Endodermal cell (in vitro differentiated cells): ENCODE measurements around the gene ZFR2. TPM values are rescaled to one million over a fixed set of nuclear protein-coding genes. Genes with fewer than 3 reads are reported as not detected.
A peak's percentile ranks its signal among the peaks of the same experiment; 100 is the strongest.

Experiments used
- DNase-seq: peaks from one replicate; pipeline ENCODE4 v3.0.0-alpha.2; 2017
- H3K27ac ChIP-seq: 2 replicates; pipeline ENCODE4 v1.5.1; 2013; ENCODE audit warnings: mild to moderate bottlenecking, low read depth, low read length, moderate library complexity
- H3K27me3 ChIP-seq: 2 replicates; pipeline ENCODE4 v1.6.1; 2013; ENCODE audit warnings: mild to moderate bottlenecking, low read length, moderate library complexity; ENCODE audit not compliant: insufficient read depth, control insufficient read depth, poor library complexity, severe bottlenecking
- H3K36me3 ChIP-seq: 2 replicates; pipeline ENCODE4 v1.7.0; 2013; ENCODE audit warnings: mild to moderate bottlenecking, low read length, moderate library complexity; ENCODE audit not compliant: control insufficient read depth, insufficient read depth
- H3K4me1 ChIP-seq: one replicate; pipeline ENCODE4 v1.7.0; 2013; ENCODE audit warnings: low read length; ENCODE audit not compliant: control insufficient read depth, insufficient read depth
- H3K4me3 ChIP-seq: 2 replicates; pipeline ENCODE4 v1.5.1; 2013; ENCODE audit warnings: mild to moderate bottlenecking, low read length, moderate library complexity
- H3K9ac ChIP-seq: 2 replicates; pipeline ENCODE4 v1.6.1; 2013; ENCODE audit warnings: mild to moderate bottlenecking, low read length, moderate library complexity; ENCODE audit not compliant: poor library complexity, severe bottlenecking; ENCODE audit errors: extremely low read depth
- H3K9me3 ChIP-seq: 2 replicates; pipeline ENCODE4 v1.6.1; 2013; ENCODE audit warnings: mild to moderate bottlenecking, low read length, moderate library complexity; ENCODE audit not compliant: control insufficient read depth
- H3K27ac Mint-ChIP-seq: 2 replicates; pipeline ENCODE4 v1.8.0; 2020; ENCODE audit warnings: mixed read lengths
- H3K27me3 Mint-ChIP-seq: 2 replicates; pipeline ENCODE4 v1.8.0; 2021; ENCODE audit warnings: mild to moderate bottlenecking, mixed read lengths; ENCODE audit not compliant: insufficient read depth
- H3K36me3 Mint-ChIP-seq: 2 replicates; pipeline ENCODE4 v1.8.0; 2020; ENCODE audit warnings: low read depth, mixed read lengths
- H3K4me1 Mint-ChIP-seq: 2 replicates; pipeline ENCODE4 v1.8.0; 2020; ENCODE audit warnings: mixed read lengths
- H3K4me3 Mint-ChIP-seq: 2 replicates; pipeline ENCODE4 v1.8.0; 2020; ENCODE audit warnings: mild to moderate bottlenecking, moderate library complexity, mixed read lengths
- H3K9me3 Mint-ChIP-seq: 2 replicates; pipeline ENCODE4 v1.8.0; 2020; ENCODE audit warnings: mild to moderate bottlenecking, mixed read lengths
- WGBS, 2 experiments: methylation state at CpG; one replicate each; pipeline versions ENCODE4 v1.1.5 to v1.1.7; 2013; ENCODE audit warnings: missing lambda C conversion rate in 2 of 2, mixed read lengths in 1 of 2; ENCODE audit not compliant: insufficient coverage in 1 of 2, insufficient read length in 1 of 2; 5-methylcytosine and 5-hydroxymethylcytosine counted together
- total RNA-seq, 2 donors: library from RNA; stranded (reverse); fragmentation: NEBNext Ultra II Directional in 1 of 2; extraction: Animal tissue kit (Norgen Biotek cat#: 25700) in 1 of 2; gene quantifications; 2 replicates in 1 of 2; 3 replicates in 1 of 2; pipeline ENCODE4 v1.2.1, GENCODE V29; 2021
- TF ChIP-seq, protein P1 (sequence below): fragments of 200-600 bp; sonication (generic); conservative IDR thresholded peaks from 2 replicates; pipeline ENCODE4 v1.5.0; 2021; ENCODE audit warnings: antibody characterized with exemption, mild to moderate bottlenecking

Gene ZFR2
- total RNA-seq, 2 donors from 2014 or later = 16.4 to 24.6 TPM

GRCh38 chr19:3782330-3782729 is 86.5 kb downstream of the ZFR2 start:
- Mint-ChIP-seq H3K36me3 (peaks cover 9% of the 10 kb centered on the region), H3K27ac (no peak overlapping the region), H3K27me3 (peaks cover 48% of the 10 kb centered on the region), H3K4me3 (no peak overlapping the region), H3K4me1 (no peaks in the 10 kb centered on the region), H3K9me3 (peaks cover 21% of the 10 kb centered on the region)
- TF ChIP-seq, protein P1, sequence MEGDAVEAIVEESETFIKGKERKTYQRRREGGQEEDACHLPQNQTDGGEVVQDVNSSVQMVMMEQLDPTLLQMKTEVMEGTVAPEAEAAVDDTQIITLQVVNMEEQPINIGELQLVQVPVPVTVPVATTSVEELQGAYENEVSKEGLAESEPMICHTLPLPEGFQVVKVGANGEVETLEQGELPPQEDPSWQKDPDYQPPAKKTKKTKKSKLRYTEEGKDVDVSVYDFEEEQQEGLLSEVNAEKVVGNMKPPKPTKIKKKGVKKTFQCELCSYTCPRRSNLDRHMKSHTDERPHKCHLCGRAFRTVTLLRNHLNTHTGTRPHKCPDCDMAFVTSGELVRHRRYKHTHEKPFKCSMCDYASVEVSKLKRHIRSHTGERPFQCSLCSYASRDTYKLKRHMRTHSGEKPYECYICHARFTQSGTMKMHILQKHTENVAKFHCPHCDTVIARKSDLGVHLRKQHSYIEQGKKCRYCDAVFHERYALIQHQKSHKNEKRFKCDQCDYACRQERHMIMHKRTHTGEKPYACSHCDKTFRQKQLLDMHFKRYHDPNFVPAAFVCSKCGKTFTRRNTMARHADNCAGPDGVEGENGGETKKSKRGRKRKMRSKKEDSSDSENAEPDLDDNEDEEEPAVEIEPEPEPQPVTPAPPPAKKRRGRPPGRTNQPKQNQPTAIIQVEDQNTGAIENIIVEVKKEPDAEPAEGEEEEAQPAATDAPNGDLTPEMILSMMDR = no peak
- 91 to 100% methylated on average over 1 of the region's 1 CpG for WGBS, 2 experiments
- H3K9me3 ChIP-seq = peaks cover 20% of the 10 kb centered on the region
- H3K27me3 ChIP-seq = peaks cover 30% of the 10 kb centered on the region
- no peak overlapping the region for H3K27ac ChIP-seq
- no peak for DNase-seq
- H3K9ac ChIP-seq = no peak overlapping the region
- H3K4me1 ChIP-seq = no peaks in the 10 kb centered on the region
- H3K36me3 ChIP-seq = no peaks in the 10 kb centered on the region
- H3K4me3 ChIP-seq = no peak overlapping the region

DNA sequence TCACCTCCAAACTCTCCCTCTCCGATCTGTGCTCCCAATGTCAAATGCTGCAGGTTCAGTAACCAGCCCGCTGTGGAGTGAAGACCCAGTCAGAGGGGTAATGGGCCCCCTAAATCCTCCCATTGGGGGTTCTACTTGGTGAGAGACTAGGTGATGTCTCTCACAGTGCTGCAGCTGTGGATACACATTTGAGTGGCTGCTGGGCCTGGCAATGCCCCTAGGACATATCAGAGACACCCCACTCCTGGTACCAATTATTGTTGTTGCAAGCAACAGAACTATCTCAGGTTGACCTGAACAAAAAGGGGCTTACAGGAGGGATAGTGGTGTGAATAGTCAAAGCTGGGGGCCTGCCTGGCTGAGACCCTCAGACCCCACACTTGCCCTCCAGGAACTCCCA is 87.2 kb downstream of the ZFR2 start:
- peaks cover 21% of the 10 kb centered on the region for H3K9me3 Mint-ChIP-seq
- 98% methylated on average over 2 of the region's 2 CpGs; no CpG with 5 or more reads in 1 of the 2 experiments for WGBS, 2 experiments
- no peak overlapping the region for H3K9ac ChIP-seq
- H3K27me3 ChIP-seq = peaks cover 25% of the 10 kb centered on the region
- H3K36me3 ChIP-seq = no peaks in the 10 kb centered on the region
- H3K27ac Mint-ChIP-seq = no peak overlapping the region
- H3K4me3 ChIP-seq = no peak overlapping the region
- H3K4me1 Mint-ChIP-seq = no peaks in the 10 kb centered on the region
- no peaks in the 10 kb centered on the region for H3K4me1 ChIP-seq
- TF ChIP-seq, protein P1 = no peak
- peak; percentile 32 for DNase-seq
- H3K27me3 Mint-ChIP-seq = peaks cover 41% of the 10 kb centered on the region
- H3K4me3 Mint-ChIP-seq = no peak overlapping the region
- H3K27ac ChIP-seq = no peak overlapping the region
- H3K36me3 Mint-ChIP-seq = peaks cover 9% of the 10 kb centered on the region
- peaks cover 20% of the 10 kb centered on the region for H3K9me3 ChIP-seq

DNA sequence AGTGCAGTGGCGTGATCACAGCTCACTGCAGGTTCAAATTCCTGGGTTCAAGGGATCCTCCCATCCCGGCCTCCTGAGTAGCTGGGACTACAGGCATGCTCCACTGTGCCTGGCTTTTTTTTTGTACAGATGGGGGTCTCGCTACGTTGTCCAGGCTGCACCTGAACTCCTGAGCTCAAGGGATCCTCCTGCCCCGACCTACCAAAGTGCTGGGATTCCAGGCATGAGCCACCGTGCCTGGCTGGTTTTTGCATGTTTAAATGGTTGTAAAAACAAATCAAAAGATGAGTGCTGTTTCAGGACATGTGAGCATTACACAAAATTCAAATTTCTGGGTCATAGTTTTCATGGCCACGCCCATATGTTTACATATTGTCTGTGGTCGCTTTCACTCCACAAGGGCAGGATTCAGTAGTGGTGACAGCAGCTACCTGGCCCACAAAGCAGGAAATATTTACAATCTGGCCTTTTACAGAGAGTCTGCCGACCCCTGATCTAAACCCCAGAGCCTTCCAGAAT is 88.0 kb downstream of the ZFR2 start:
- no peak for DNase-seq
- Histone ChIP-seq H3K36me3 (no peaks in the 10 kb centered on the region), H3K9me3 (peaks cover 20% of the 10 kb centered on the region), H3K27ac (no peak overlapping the region), H3K9ac (no peak overlapping the region), H3K4me3 (no peak overlapping the region), H3K27me3 (peaks cover 21% of the 10 kb centered on the region), H3K4me1 (no peaks in the 10 kb centered on the region)
- Mint-ChIP-seq H3K4me3 (no peak overlapping the region), H3K27me3 (peaks cover 38% of the 10 kb centered on the region), H3K27ac (no peak overlapping the region), H3K4me1 (no peaks in the 10 kb centered on the region), H3K9me3 (peaks cover 21% of the 10 kb centered on the region), H3K36me3 (peaks cover 9% of the 10 kb centered on the region)
- TF ChIP-seq, protein P1 = no peak
- WGBS, 2 experiments = 92 to 93% methylated on average over 8 to 9 of the region's 9 CpGs
